Activated T-cell treated with anti-CD3 and anti-CD28 coated beads, Interleukin-2, amount 50 U/mL, for 48 hours (primary cell): Measurements from ENCODE around the gene FBXL17.

ENCODE experiments used
- DNase-seq, 2 experiments: peaks; one replicate each; pipeline ENCODE4 v3.0.0-alpha.2; 2020

FBXL17 gene

GRCh38 chr5:107835096-107835495 lies 546.8 kb downstream of the FBXL17 start:
- no peak for DNase-seq

- DNase-seq, result no peak
Observed at GRCh38 chr5:107832746-107833145, 549.2 kb downstream of the FBXL17 start.

GRCh38 chr5:107831612-107832395 lies 550.1 kb downstream of the FBXL17 start:
- DNase-seq, result no peak

- no peak for DNase-seq
Observed at GRCh38 chr5:107830750-107831149, 551.1 kb downstream of the FBXL17 start.

- no peak for DNase-seq
Observed at GRCh38 chr5:107826311-107827000, 555.4 kb downstream of the FBXL17 start.

- no peak for DNase-seq
Observed at GRCh38 chr5:107824821-107825220, 557.1 kb downstream of the FBXL17 start.

- no peak for DNase-seq
Observed at GRCh38 chr5:107821288-107821687, 560.6 kb downstream of the FBXL17 start.

GRCh38 chr5:107820429-107820828 lies 561.5 kb downstream of the FBXL17 start:
- no peak for DNase-seq

- no peak for DNase-seq
Observed at GRCh38 chr5:107817951-107818350, 563.9 kb downstream of the FBXL17 start.

- DNase-seq, result no peak
Observed at GRCh38 chr5:107817436-107817835, 564.5 kb downstream of the FBXL17 start.

- no peak for DNase-seq
Observed at GRCh38 chr5:107815109-107815508, 566.8 kb downstream of the FBXL17 start.

GRCh38 chr5:107814183-107814827 lies 567.6 kb downstream of the FBXL17 start:
- no peak for DNase-seq

GRCh38 chr5:107813559-107813958 lies 568.3 kb downstream of the FBXL17 start:
- no peak for DNase-seq

GRCh38 chr5:107812570-107813141 lies 569.2 kb downstream of the FBXL17 start:
- DNase-seq, result no peak

GRCh38 chr5:107809201-107810034 lies 572.5 kb downstream of the FBXL17 start:
- no peak for DNase-seq
